NCI-H1417 treated with DMSO at 0.1 percent for 48 hours (cell line): ENCODE data around the gene PRKN.

Experiments
- DNase-seq: peaks from one replicate; lab custom pipeline; 2025; lab: John Stamatoyannopoulos, UW

Gene PRKN

DNA sequence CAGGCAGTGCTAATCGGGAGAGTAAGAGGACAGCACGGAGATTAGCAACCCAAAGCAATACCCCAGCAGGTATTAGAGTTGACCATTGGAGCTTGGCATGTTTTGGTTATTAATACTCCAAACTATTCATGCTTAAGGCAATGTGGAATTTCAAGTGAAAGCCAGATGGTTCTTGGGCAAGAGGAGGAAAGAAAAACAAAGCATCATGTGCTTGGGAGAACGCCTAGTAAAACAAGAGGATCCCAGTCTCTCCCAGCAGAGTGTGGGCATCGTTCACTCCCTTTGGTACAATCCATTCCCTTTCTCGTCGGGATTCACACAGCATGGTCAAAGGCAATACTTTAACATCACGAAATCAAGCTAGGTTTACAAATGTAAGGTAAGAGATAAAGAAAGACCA is 349.8 kb downstream of the PRKN start:
- DNase-seq, result no peak

DNA sequence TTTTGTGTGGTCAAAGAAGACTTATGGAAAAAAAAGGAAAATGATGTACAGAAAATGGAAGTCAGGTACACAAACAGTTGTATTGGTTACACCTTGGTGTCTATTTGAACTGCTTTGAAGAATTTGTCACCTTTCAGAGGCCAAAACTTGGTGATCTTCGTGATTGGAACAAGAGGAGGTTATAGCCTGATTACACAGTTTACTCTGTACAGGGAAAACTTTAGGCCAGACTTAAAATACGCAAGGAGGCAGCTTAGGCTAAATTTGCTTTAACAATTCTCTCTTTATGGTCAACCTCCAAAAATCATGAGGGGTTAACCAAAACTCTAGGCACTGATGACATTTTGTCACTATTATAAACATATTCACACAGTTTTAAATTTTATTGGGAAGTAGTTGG is 353.7 kb downstream of the PRKN start:
- no peak for DNase-seq

DNA sequence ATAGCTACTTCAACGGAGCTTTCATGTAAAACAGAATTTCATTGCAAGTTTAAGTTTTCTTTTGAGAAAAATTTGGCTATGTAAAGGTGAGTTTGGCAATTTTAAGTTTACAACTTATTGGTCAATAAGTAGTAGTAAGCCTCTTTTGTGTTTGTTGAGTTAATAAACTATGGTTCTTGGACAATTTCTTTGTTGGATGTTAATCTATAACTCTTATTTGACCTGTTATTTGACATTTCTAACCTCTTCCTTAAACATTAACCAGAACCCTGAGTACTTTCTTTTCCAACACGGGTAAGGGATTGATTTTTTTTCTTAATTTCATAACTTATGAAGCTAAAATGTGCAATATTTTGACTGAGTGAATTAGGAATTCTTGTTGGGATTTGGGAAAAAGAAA is 354.4 kb downstream of the PRKN start:
- no peak for DNase-seq

DNA sequence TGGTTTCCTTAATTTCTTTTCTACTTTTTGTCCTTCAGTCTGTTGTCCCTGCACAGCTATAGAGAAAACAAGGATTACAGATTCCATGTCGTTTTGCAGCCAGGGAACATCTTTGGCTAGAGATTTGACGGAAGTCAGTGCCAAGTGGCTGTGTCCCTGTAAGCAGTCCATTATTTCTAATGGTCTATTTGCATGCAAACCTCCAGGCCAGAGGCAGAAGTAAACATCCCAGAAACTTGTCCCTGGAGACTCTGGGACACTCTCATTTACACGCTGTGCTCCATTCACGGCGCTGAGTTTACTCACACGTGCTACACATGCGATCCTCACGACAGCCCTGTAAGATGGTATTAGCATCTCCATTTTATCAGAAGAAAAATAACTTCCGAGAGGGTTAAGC is 355.5 kb downstream of the PRKN start:
- no peak for DNase-seq

DNA sequence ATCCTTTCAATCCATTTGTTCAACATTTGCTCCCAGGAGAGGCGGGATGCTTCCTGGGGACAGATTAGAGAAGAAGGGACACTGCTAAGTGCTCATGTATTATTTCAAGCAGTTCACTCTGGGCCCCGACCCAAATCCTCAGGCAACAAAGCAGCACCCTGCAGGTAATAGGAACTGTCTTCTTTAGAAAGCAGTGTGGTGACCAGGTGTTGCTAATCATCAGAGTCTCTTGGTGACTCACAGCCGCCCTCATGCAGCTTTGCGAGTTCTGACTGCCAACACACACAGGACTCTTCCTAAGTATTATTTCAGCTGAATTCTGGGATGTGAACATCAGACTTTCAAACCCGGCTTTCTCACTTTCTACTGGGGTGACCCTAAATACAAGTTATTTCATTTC is 356.4 kb downstream of the PRKN start:
- DNase-seq, result no peak

DNA sequence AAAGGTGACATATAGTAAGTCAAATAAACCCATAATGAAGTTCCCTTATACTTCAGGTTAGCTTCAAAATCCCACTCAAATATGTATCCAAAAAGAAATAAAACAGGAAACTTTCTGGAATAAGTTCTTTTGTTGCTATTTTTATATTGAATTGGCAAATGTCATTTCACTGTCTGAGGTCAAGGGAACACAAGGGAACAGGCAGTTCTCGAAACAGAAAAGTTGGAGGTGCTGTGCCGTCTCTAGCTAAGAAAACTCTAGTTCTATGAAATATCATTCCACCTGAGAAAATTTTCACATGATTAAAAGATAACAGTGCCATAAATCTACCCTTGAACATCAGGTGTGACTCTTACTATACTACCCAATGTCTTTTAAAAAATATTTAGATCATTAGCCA is 358.5 kb downstream of the PRKN start:
- DNase-seq, result no peak

DNA sequence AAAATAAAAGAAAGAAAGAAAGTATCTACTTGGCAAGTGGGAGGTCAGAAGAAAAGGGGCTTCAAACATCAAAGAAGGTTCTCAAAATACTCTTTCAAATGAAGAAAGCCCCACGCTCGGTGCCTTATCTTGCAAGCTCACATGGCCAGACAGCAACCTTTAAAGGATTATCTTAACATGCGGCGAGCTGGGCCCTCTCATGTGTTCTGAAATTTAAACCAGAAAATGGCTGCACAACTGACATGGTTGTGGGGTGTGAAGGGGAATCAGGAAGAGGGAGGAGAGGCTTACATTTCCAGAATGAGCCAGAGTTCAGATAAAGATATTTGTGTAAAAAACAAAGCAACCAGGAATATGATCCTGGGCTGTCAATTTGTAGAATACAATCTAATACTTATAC is 363.1 kb downstream of the PRKN start:
- no peak for DNase-seq

DNA sequence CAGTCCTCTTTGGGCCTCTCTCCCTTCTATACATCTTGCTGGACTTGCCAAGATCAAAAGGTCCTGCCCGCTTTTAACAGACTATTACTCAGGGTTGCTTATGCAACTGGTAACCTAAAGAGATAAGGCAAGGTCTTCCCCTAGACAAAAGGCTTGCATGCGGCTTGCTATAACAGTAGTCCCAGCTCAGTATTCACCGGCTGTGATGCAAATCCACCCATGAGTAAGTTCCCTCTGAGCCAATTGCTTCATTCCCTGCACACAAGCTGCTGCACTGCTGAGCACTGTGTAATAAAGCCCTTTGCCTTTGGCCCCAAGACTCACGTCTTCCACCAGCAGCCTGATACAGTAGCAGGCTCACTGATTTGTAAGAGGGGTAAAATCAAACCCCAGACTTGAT is 363.8 kb downstream of the PRKN start:
- no peak for DNase-seq

DNA sequence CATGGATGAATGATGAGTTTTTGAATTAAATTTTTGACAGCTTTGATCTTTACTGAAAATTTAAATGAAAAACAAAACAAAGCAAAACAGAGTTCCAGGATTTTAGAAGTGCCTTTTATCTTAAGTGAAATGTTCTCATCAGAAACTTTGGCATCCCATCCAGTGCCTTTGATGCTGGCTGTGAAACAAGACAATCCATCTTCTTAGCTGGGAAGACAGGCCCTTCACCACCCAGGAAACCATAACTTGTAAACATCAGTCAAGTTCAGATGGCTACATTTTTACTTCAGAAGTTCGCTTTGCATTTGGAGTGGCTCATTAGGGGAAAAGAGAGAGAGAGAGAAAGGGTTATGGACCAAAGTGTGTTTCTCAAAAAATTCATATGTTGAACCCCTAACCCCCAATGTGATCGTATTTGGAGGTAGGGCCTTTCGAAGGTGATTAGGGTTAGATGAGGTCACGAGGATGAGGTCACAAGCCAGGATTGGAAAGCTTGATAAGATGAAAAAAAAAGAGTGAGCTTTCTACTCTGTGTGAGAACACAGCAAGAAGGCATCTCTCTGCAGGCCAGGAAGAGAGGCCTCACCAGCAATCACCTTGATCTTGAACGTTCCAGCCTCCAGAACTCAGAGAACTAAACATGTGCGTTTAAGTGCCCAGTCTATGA is 366.5 kb downstream of the PRKN start:
- no peak for DNase-seq

DNA sequence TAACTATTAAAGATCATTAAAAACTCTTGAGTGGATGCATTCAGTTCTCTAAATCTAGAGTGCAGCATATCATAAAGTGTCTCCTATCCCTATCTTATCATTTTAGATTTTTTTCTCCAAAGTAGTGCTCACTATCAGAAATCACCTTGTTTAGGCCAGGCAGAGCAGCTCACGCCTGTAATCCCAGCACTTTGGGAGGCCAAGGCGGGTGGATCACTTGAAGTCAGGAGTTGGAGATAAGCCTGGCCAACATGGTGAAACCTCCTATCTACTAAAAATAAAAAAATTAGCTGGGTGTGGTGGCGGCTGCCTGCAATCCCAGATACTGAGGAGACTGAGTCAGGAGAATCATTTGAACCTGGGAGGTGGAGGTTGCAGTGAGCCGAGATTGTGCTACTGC is 368.9 kb downstream of the PRKN start:
- DNase-seq, result no peak

DNA sequence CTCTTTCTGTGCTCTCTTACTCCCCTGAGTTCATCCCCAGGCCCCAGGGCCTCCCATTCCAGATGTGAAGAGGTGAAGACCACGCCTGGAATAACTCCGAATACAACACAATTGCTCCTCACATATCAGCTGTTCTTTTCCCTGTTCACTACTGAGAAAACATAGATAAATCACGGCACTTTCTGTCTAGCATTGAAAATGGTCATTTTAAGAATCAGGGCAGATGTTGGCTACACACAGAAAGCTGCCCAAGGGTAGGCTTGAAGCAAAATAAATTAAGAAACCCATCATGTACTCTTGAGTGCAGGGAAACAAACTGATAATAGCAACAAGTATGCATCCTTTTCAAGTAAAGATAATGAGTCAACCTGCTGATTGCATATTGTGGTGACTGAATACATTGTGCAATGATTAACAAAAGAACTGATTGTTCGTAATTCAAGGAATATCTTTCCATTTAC is 382.5 kb downstream of the PRKN start:
- DNase-seq, result no peak

DNA sequence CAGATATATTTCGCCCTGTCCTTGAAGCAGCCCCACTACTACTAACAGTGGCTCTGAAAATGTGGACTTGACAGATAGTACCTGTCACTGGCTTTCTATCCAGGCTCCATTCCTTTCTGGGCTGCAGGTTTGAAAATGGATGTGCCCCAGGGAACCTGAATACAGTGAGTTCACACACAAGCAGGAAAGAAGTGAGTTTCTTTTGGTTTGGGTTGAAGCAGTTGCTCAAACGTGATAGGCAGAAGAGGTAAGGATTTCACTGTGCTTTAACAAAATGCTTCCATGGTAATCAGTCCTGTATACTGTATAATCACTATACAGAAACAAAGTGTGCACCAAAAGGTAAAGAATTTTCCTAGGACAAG is 382.9 kb downstream of the PRKN start:
- no peak for DNase-seq

DNA sequence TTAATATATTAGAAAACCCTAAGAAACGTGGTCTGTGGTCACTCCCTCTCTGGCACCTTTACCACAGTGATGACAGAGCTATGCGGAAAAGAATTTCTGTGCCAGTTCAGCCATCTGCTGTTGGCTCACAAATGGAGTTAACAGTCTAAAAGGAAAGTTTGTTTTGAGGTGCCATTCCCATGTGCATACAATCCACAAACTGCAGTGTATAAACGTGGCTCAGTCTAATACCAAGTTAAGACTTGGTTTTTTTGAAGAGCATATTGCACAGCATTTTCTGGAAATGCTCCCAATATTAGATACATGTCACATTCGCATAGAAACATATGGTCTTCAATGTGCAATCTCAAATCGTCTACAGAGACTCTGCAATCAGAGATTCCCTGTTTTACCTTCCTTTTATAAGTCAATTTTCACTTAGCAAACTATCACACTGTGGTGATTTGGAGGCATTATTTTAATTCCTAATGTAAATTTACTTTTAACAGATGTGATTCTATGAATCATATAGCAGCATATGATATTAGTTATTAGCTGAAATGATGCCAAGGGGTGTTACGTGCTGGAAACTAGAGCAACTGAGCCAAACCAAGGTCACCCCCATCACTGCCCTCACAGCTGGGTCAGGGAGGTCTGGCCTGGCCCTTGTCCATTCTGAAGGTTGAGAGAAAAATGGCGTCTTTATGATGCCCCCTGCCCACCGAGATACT is 383.5 kb downstream of the PRKN start:
- no peak for DNase-seq

DNA sequence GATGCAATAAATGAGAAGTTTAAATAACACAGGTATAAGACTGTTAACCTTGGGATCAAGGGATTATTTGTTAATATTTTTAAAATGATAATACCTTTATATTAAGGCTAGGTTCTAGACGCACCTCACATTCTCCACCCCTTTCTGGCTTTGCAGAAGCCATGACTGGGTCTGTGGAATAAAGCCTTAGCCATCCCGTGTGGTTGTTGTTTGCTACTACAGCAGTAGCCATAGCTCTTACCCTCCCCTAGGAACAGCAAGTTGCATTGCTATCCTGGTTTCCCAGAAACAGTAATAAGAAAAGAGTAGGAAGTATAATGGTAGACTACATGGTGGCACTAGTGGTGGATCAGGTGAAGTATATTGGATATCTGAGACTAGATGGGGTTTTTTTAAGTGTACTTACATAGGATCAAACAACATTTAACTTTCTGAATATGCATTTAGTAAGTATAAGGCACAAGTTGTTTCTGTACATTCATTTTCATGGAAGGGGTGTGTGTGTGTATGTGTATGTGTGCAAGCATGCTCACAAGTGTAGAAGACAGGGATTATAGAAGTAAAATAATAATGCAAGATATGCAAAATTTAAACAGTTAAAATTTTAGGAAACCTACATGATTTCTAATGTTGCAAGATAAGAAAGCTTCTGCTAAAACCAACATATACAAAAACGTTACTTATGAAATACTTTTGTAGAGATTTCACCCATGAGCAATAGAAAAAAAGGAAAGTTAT is 384.2 kb downstream of the PRKN start:
- DNase-seq, result no peak

DNA sequence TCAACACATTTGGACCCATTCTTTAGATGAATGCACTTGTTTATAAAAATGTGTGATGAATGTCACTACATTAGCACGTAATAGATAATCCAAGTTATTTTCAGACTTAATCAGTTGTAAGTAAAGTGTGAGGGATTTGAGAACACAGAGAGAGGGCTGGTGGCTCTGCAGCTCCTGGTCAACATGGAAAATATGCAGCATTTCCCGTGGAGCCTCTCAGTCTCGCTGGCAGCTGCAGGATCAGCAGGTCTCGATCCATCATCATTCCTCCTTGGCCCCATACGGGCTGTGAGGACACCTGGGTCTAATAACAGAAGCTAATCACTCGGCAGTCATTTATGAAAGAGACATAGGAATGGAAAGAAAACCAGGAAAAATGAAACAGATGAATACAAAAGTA is 390.2 kb downstream of the PRKN start:
- DNase-seq, result no peak

DNA sequence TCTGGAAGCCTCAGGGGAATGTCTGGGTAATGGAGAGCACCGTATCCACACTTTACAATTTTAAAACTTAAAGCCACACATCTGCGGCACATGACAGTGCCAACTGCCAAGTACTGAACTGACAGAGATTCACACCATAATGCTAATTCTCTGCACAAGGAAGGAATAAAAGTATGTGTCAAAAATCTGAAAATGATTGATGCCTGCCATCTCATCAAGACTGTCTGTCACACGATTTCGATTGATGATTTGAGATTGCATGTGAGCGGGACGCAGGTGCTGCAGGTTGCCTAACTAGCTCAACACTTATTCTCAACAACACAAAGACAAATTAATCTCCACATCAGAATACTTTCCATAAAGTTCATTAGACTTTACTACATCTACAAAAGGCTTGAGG is 391.2 kb downstream of the PRKN start:
- no peak for DNase-seq

DNA sequence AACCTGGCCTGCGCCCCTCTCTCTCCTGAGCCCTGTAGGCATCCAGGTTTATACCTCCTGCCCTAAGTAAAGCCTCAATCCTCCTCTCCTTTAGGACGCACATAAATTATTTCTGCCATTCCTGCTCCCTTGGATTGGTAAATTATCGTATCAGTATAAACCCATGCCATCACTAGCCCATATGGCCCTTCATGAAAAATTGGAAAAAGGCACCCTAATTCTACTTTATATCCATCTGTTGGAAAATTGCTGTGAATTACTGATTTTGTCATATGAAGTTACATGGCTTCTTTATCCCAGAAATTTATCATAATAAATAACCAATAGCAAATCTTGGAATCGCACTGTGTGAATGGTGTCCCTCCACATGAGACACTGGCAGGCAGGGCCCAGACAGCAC is 395.2 kb downstream of the PRKN start:
- DNase-seq, result no peak

DNA sequence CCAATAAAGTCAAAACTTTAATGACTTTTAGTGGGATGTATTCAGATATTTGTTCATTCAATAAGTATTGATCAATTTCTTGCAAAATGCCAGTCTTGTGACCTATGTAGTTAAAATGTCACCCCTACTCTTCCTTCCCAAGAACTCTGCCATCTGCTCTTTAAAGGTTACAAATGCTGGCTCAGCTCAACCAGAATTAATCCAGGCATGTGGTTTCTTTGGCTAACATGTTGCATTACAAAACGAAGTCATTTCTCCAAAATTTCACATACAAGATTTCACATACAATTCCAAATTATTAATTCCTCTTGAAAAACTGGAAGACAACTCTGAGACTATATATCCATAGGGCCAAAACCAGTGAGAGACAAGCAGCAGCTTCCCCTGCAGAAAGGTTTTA is 395.7 kb downstream of the PRKN start:
- no peak for DNase-seq

DNA sequence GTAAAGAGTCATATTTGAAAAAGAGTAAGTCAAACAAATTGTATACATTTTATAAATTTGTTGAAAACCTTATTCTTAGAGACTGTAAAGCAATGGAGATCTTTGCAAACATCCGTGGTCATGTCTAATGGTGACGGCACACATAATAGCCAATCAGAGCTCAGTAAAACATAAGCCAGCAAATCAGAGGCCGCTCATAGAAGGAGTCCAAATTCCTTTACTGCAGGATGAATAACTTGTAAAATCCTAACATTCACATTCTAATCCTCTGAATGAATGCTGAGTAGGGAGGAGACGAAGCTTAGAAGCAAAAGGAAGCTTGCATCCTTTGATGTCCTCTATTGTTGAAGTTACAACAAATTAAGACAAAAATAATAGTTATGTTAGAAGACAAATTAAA is 401.7 kb downstream of the PRKN start:
- no peak for DNase-seq

DNA sequence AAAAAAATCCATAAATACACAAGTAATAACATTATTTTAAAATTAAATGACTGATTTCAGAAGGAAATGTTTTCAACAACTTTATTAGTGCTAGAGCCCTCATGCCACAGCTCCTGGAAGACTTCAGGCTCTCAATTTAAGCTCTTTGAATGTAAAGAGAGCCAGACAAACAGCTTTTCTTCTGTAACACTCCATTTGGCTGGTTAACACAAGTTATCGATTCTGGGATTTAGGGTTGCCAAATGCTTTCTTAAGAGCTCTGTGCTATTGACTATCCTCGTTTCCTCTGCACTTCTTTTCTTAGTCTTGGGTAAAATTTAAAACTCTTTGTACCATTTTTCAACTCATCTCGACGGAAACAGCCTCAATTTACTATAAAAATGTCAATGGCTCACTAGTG is 402.5 kb downstream of the PRKN start:
- no peak for DNase-seq

DNA sequence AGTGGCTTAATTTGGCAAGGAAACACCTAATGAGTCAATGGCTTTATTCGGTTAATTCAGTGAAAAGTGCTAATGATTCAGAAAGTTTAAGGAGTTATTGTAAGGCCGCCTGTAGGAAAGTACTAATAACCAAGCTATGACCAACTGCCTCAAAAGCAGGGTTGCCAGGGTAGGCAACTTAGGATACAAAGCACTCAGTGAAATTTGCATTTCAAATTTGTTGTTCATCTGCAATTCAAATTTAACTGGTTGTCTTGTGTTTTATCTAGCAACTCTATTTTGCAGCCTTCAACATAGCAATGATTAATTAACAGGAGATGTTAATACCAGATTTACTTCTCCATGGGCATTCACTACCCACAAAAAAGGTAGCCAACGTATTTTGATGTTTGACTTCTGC is 412.3 kb downstream of the PRKN start:
- DNase-seq, result no peak

DNA sequence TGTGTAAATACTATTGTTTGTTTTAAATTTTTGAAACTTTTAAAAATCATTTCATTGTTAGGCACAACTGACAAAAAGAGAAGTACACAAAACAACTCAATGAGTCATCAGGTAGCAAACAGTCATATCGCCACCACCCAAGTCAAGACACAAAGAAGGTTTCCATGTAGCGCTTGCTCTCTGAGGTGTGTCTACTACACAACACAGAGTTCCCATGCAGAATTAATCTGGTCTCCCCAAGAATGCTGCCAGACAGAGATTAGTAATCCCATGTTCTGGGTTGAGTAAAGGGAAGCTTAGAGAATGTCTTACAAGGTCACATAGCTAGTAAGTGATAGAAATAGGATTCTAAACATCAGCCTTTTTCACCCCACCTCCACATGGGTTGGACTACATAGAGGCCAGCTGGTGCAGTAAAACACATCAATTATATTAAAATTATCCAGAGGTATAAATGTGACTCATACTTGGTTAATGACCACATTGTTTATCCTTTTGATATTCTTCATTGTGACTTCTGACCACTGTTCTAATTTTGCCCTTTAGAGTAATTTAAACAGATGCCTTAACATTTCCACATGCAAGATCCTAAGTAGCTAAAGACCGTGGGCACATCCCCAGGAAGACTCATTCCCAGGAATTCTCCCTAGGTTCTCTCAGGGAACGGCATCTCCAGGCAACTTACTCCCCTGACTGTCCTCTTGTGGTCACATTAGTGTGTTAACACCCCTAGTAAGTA is 413.5 kb downstream of the PRKN start:
- no peak for DNase-seq

DNA sequence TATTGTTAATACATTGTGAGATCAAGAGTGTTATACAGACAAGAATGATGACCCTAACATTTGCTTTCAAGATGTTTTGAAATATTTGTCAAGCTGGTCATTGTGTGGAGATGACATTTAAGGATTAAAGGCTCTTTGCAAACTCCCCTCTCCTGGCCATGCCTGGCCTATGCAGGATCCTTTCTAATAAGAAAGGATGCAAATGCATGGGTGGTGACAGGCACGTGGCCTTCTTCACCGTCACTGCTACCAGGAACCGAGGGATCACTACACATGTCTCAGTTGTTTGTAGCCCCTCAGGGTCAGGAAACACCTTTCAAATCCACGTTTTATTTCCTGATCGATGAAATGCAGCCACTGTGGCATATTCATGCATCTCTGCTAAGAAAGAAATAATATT is 419.7 kb downstream of the PRKN start:
- DNase-seq, result no peak
